Ovary (tissue), 9 donors: ENCODE results near the gene DENND6B. TPM values are rescaled to one million over a fixed set of nuclear protein-coding genes. Genes with fewer than 3 reads are reported as not detected.

Experiments
- DNase-seq, 5 donors: peaks; one replicate each; pipeline ENCODE4 v3.0.0-alpha.2; 2019 to 2020
- H3K27ac ChIP-seq, 2 donors: fragments of 200-600 bp; one replicate each; pipeline versions ENCODE4 v1.5.1 to v1.8.0; 2019 to 2022
- H3K27me3 ChIP-seq: fragments of 200-600 bp; one replicate; pipeline ENCODE4 v1.8.0; 2022
- H3K36me3 ChIP-seq: fragments of 200-600 bp; sonication (generic); one replicate; pipeline ENCODE4 v1.5.1; 2019
- H3K4me1 ChIP-seq: one replicate; pipeline ENCODE4 v1.8.1; 2013; ENCODE audit warnings: mild to moderate bottlenecking, moderate library complexity; ENCODE audit not compliant: insufficient read depth
- H3K4me3 ChIP-seq: fragments of 200-600 bp; sonication (generic); one replicate; pipeline ENCODE4 v1.5.1; 2017
- H3K9me3 ChIP-seq, 2 donors: fragments of 200-600 bp in 1 of 2; sonication (generic) in 1 of 2; one replicate each; pipeline versions ENCODE4 v1.5.1 to v1.8.1; 2013 to 2019; ENCODE audit warnings: mild to moderate bottlenecking in 1 of 2, moderate library complexity in 1 of 2
- EP300 ChIP-seq: sonication (generic); formaldehyde crosslinking; IDR thresholded peaks from one replicate; pipeline ENCODE4 v1.6.1; 2017; ENCODE audit warnings: antibody characterized with exemption
- POLR2A ChIP-seq: fragments of 450-650 bp; IDR thresholded peaks from one replicate; pipeline ENCODE4 v1.6.1; 2017; ENCODE audit warnings: antibody characterized with exemption, mild to moderate bottlenecking, moderate library complexity
- WGBS, 3 donors: extraction: QIAGEN DNeasy Blood & Tissue Kit in 1 of 3; methylation state at CpG; one replicate each; pipeline versions ENCODE4 v1.1.5 to v1.1.7; 2013 to 2017; 5-methylcytosine and 5-hydroxymethylcytosine counted together
- intact Hi-C, 4 donors: fragments of 100-400 bp; cut with DNase I; formaldehyde crosslinking; loops; one replicate each; pipeline versions ENCODE4 v1.11.0 to v1.15.1; 2022 to 2023
- polyA plus RNA-seq, 2 donors: library from polyadenylated mRNA; stranded (reverse); fragments of 200-250 nt in 1 of 2; fragments of 350-450 nt in 1 of 2; fragmentation: Illumina TruSeq in 1 of 2; extraction: RNeasy Lipid Tissue Mini Kit (QIAGEN cat#74804) in 1 of 2; gene quantifications; one replicate each; pipeline ENCODE4 v1.2.3, GENCODE V29; 2013 to 2014
- total RNA-seq, 7 donors: library from RNA; depleted of rRNA in 2 of 7; stranded (reverse); fragments of >200 nt in 2 of 7; fragmentation: NEBNext Ultra II Directional in 3 of 7; extraction: Animal tissue kit (Norgen Biotek cat#: 25700) in 3 of 7; gene quantifications; one replicate each; pipeline versions ENCODE4 v1.1.0 to v1.2.4, GENCODE V29; 2016 to 2023
- TF ChIP-seq, protein P1 (sequence below), 3 donors: fragments of 450-650 bp in 2 of 3; fragments of 200-600 bp in 1 of 3; IDR thresholded peaks; one replicate each; pipeline versions ENCODE4 v1.5.1 to v1.8.0; 2016 to 2022; ENCODE audit warnings: antibody characterized with exemption in 3 of 3, mild to moderate bottlenecking in 1 of 3
- donor health status: DM: no; HTN: no; CAD: no; lungs with moderate emphysema.
- donor health status: DM: no; HTN: no; CAD: no.
- donor health status: Bipolar disorder and iron deficiency.
- donor health status: DM: yes; HTN: yes; CAD: no.
- donor health status: DM: no; HTN: no; CAD: no.
- donor health status: DM: yes; HTN: yes; CAD: no.

The DENND6B gene
- total and polyA plus RNA-seq, 9 donors = 0.38 to 17.3 (median 5.6) TPM

DNA sequence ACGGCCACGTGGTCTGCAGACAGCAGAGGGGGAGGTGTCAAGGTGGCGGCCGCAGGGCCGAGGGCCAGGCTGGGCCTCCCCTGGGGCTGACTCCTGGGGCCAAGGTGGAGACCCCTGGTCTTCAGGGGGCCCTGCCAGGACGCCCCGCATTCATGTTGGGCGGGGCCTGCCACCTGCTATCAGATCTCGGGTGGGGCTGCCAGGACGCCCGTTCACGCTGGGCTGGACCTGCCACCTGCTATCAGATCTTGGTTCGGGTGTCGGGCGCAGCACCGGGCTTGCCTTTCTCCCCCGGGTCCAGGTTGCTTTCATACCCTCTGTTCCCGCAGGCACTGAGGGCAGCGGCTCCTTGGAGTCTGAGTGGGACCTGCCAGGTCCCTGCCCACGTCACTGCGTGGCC lies 40.5 kb downstream of the DENND6B start:
- Histone ChIP-seq H3K27ac (no peak overlapping the region), H3K27me3 (no peaks in the 10 kb centered on the region), H3K9me3 (no peaks in the 10 kb centered on the region), H3K36me3 (no peaks in the 10 kb centered on the region), H3K4me1 (no peaks in the 10 kb centered on the region), H3K4me3 (no peak overlapping the region)
- DNase-seq = no peak
- TF ChIP-seq EP300 (no peak), POLR2A (no peak)
- TF ChIP-seq, protein P1, sequence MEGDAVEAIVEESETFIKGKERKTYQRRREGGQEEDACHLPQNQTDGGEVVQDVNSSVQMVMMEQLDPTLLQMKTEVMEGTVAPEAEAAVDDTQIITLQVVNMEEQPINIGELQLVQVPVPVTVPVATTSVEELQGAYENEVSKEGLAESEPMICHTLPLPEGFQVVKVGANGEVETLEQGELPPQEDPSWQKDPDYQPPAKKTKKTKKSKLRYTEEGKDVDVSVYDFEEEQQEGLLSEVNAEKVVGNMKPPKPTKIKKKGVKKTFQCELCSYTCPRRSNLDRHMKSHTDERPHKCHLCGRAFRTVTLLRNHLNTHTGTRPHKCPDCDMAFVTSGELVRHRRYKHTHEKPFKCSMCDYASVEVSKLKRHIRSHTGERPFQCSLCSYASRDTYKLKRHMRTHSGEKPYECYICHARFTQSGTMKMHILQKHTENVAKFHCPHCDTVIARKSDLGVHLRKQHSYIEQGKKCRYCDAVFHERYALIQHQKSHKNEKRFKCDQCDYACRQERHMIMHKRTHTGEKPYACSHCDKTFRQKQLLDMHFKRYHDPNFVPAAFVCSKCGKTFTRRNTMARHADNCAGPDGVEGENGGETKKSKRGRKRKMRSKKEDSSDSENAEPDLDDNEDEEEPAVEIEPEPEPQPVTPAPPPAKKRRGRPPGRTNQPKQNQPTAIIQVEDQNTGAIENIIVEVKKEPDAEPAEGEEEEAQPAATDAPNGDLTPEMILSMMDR (IDR thresholded peaks at IDR 0.05) = no peak
- intact Hi-C loops = no loop called here
- 85 to 91% (median 86%) methylated on average over 14 to 21 of the region's 21 CpGs for WGBS, 3 donors

DNA sequence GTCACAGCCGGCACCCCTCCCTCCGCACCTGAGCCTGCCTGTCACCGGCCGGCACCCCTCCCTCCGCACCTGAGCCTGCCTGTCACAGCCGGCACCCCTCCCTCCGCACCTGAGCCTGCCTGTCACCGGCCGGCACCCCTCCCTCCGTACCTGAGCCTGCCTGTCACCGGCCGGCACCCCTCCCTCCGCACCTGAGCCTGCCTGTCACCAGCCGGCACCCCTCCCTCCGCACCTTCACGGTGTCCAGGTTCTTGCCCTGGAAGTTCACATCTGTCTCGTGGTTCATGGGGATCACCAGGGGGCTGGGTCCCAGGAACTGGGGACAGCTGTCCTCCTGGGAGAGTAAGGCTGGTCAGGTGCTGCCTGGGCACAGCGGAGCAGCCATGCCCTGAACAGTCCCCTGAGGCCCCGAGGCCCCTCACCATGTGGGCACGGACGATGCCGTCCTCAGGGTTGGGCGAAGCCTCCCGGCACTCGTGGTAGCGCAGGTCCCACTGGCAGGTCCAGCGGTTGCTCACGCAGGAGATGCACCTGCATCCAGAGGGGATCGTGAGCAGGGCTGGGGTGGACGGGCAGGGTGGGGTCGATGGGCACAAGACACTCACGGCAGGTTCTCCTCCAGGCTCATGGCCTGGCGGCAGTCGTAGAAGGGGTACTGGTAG lies 41.1 kb downstream of the DENND6B start:
- TF ChIP-seq POLR2A = no peak
- no peak for TF ChIP-seq EP300
- TF ChIP-seq, protein P1 (IDR thresholded peaks at IDR 0.05) = no peak
- H3K27ac ChIP-seq = no peak overlapping the region
- no peaks in the 10 kb centered on the region for H3K36me3 ChIP-seq
- no peak for DNase-seq
- intact Hi-C loops = no loop called here
- no peaks in the 10 kb centered on the region for H3K4me1 ChIP-seq
- 89 to 95% (median 93%) methylated on average over 21 to 34 of the region's 34 CpGs for WGBS, 3 donors
- H3K9me3 ChIP-seq = no peaks in the 10 kb centered on the region
- no peak overlapping the region for H3K4me3 ChIP-seq
- no peaks in the 10 kb centered on the region for H3K27me3 ChIP-seq

DNA sequence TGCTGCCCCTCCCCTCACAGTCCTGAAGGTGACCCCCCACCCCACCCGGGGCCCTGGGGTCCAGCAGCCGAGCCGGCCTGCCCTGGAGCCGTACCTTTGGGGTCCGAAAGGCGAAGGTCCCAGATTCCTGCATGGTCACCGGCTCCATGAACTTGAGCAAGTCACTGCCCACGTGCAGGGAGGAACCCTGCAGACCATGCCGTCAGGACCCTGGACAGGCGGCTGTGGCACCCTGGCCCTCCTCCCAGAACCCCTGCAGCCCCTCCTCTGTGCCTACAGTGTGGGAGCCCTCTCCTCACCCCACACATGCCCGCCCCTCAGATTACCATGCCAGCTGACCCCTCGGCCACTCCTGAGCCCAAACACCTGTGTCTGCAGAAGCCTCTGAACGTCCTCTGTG lies 42.3 kb downstream of the DENND6B start:
- no peaks in the 10 kb centered on the region for H3K36me3 ChIP-seq
- intact Hi-C loops = no loop called here
- H3K9me3 ChIP-seq = no peaks in the 10 kb centered on the region
- no peak overlapping the region for H3K4me3 ChIP-seq
- no peak for TF ChIP-seq EP300
- TF ChIP-seq, protein P1 (IDR thresholded peaks at IDR 0.05) = no peak
- no peak for TF ChIP-seq POLR2A
- H3K27ac ChIP-seq = no peak overlapping the region
- H3K4me1 ChIP-seq = no peaks in the 10 kb centered on the region
- H3K27me3 ChIP-seq = no peaks in the 10 kb centered on the region
- 82 to 87% (median 84%) methylated on average over 7 to 13 of the region's 13 CpGs for WGBS, 3 donors
- DNase-seq = no peak

DNA sequence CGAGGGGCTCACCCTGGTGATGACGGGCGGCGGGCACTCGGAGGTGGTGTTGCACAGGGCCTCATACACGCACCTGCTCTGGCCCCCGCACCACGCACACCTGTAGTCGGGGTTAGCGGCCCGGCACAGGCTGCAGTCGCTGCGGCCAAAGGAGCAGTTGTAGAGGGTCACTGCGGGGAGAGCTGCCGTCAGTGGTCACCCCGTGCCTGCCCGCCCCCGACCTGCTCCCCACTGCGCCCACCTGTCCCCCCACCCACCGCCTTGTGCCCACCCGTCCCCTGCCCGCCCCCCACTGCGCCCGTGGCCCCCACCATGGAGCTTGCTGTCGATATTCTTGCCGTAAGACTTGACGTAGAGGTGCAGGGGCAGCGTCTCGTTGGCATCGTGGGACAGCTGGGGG lies 43.0 kb downstream of the DENND6B start:
- Histone ChIP-seq H3K9me3 (no peaks in the 10 kb centered on the region), H3K27me3 (no peaks in the 10 kb centered on the region), H3K36me3 (no peaks in the 10 kb centered on the region), H3K4me3 (no peak overlapping the region), H3K4me1 (no peaks in the 10 kb centered on the region), H3K27ac (no peak overlapping the region)
- 89 to 94% (median 93%) methylated on average over 26 to 30 of the region's 30 CpGs for WGBS, 3 donors
- DNase-seq = no peak
- TF ChIP-seq, protein P1 (IDR thresholded peaks at IDR 0.05) = no peak
- TF ChIP-seq EP300 (no peak), POLR2A (no peak)
- intact Hi-C loops = no loop called here
